Mucosa of rectum (tissue), 2 donors: ENCODE measurements around the gene FKBP4.

Experiments used
- H3K27ac ChIP-seq, 2 donors: one replicate each; pipeline ENCODE4 v1.7.0; 2013; ENCODE audit warnings: inconsistent platforms in 2 of 2, low read depth in 2 of 2, low read length in 2 of 2
- H3K27me3 ChIP-seq, 2 donors: one replicate each; pipeline ENCODE4 v1.7.0; 2013; ENCODE audit warnings: low read length in 2 of 2; ENCODE audit not compliant: control insufficient read depth in 2 of 2, insufficient read depth in 2 of 2
- H3K36me3 ChIP-seq, 2 donors: one replicate each; pipeline ENCODE4 v1.7.0; 2013; ENCODE audit warnings: low read length in 2 of 2; ENCODE audit not compliant: control insufficient read depth in 2 of 2, insufficient read depth in 2 of 2
- H3K4me1 ChIP-seq, 2 donors: one replicate each; pipeline ENCODE4 v1.7.0; 2013; ENCODE audit warnings: low read length in 2 of 2, mild to moderate bottlenecking in 1 of 2; ENCODE audit not compliant: control insufficient read depth in 2 of 2, insufficient read depth in 2 of 2
- H3K4me3 ChIP-seq, 2 donors: one replicate each; pipeline ENCODE4 v1.7.0; 2013; ENCODE audit warnings: low read length in 2 of 2
- H3K9ac ChIP-seq, 2 donors: one replicate each; pipeline ENCODE4 v1.7.0; 2013; ENCODE audit warnings: low read length in 2 of 2, low read depth in 1 of 2, mild to moderate bottlenecking in 1 of 2
- H3K9me3 ChIP-seq, 2 donors: one replicate each; pipeline ENCODE4 v1.7.0; 2013; ENCODE audit warnings: low read length in 2 of 2; ENCODE audit not compliant: control insufficient read depth in 2 of 2
- donor health status: healthy.
- donor health status: Normal muscosa, but diverticular disease.

The FKBP4 gene

GRCh38 chr12:2844786-2845185 lies 50.0 kb downstream of the FKBP4 start:
- Histone ChIP-seq H3K36me3 (peaks cover 0 to 17% of the 10 kb centered on the region in 2 donors), H3K4me1 (peaks cover 0 to 3% of the 10 kb centered on the region in 2 donors), H3K27ac (no peak overlapping the region), H3K9me3 (no peaks in the 10 kb centered on the region), H3K4me3 (no peak overlapping the region), H3K27me3 (no peaks in the 10 kb centered on the region), H3K9ac (no peak overlapping the region)

GRCh38 chr12:2845280-2845679 lies 50.5 kb downstream of the FKBP4 start:
- Histone ChIP-seq H3K9ac (no peak overlapping the region), H3K27ac (no peak overlapping the region), H3K4me1 (peaks cover 0 to 5% of the 10 kb centered on the region in 2 donors), H3K27me3 (no peaks in the 10 kb centered on the region), H3K9me3 (no peaks in the 10 kb centered on the region), H3K36me3 (peaks cover 0 to 17% of the 10 kb centered on the region in 2 donors), H3K4me3 (no peak overlapping the region)

GRCh38 chr12:2851931-2852330 lies 57.2 kb downstream of the FKBP4 start:
- H3K27me3 ChIP-seq, result no peaks in the 10 kb centered on the region
- H3K27ac ChIP-seq, result no peak overlapping the region
- no peaks in the 10 kb centered on the region for H3K9me3 ChIP-seq
- H3K9ac ChIP-seq, result no peak overlapping the region
- no peak overlapping the region for H3K4me3 ChIP-seq
- H3K4me1 ChIP-seq, result peaks cover 7 to 24% of the 10 kb centered on the region in 2 donors
- H3K36me3 ChIP-seq, result peaks cover 0 to 5% of the 10 kb centered on the region in 2 donors

DNA sequence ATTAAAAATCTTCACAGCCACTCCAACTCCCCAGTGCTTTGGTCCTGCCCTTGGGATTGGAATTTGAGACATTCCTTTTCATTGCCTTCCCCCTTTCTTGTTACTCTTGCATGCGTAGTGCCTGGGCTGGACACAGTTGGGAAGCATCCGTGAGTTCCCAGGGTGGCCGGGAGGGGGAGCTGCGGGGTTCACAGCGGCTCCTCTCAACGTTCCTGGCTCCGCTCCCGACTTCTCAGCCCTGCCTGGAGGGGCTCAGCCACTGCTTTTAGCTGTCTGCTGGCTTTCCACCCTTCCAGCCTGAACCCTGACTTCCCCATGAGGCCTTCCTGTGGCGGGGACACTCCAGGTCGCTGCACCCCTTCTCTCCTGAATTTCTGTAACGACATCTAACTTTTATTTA lies 58.9 kb downstream of the FKBP4 start:
- Histone ChIP-seq H3K4me1 (peaks cover 7 to 24% of the 10 kb centered on the region in 2 donors), H3K27ac (no peak overlapping the region), H3K27me3 (no peaks in the 10 kb centered on the region), H3K9me3 (no peaks in the 10 kb centered on the region), H3K36me3 (peaks cover 0 to 11% of the 10 kb centered on the region in 2 donors), H3K4me3 (no peak overlapping the region), H3K9ac (no peak overlapping the region)
